ENCODE results near the gene TP53INP2. TPM values are rescaled to one million over a fixed set of nuclear protein-coding genes. Genes with fewer than 3 reads are reported as not detected.
A peak's percentile ranks its signal among the peaks of the same experiment; 100 is the strongest.

Gene TP53INP2
- total and polyA plus RNA-seq, 2 of the 13 experiments (the other 11 are each of a cell fraction or from before 2014, with no cell fraction given) = 5.2 to 18.8 TPM

DNA sequence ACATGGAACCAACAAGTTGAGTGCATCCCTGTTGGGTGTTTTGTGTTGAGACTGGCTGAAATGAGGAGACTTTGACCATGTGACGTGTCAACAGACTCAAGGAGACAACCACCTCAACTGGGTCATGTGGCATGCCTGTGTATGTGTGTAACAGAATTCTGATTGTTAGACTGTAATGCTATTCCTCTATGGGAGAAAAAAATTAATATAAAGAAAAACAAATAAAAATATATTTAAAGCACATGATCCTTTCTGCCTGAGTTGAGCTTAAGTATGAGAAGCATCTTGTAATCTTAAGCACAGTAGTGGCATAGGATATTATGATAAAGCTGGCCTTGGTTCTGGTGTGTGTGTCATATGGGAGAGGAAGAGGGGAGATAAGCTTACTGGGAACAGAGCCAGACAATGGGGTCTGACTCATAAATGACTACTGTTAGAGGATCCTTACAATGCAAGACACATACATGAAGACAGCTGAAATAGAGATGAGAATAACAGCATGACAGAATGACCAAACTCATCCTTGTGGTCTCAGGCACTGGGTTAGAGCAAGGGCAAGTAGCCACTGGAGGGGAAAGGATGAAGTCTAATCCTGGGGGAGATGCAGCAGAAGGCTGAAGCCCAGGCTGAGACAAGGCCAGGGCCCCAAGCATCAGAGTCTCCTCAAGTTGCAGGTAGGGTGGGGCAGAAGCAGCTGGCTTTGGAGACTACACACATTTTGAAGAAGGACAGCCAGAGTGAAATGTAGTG lies 9.2 kb downstream of the TP53INP2 start (continued):
- TF ChIP-seq, protein P1, sequence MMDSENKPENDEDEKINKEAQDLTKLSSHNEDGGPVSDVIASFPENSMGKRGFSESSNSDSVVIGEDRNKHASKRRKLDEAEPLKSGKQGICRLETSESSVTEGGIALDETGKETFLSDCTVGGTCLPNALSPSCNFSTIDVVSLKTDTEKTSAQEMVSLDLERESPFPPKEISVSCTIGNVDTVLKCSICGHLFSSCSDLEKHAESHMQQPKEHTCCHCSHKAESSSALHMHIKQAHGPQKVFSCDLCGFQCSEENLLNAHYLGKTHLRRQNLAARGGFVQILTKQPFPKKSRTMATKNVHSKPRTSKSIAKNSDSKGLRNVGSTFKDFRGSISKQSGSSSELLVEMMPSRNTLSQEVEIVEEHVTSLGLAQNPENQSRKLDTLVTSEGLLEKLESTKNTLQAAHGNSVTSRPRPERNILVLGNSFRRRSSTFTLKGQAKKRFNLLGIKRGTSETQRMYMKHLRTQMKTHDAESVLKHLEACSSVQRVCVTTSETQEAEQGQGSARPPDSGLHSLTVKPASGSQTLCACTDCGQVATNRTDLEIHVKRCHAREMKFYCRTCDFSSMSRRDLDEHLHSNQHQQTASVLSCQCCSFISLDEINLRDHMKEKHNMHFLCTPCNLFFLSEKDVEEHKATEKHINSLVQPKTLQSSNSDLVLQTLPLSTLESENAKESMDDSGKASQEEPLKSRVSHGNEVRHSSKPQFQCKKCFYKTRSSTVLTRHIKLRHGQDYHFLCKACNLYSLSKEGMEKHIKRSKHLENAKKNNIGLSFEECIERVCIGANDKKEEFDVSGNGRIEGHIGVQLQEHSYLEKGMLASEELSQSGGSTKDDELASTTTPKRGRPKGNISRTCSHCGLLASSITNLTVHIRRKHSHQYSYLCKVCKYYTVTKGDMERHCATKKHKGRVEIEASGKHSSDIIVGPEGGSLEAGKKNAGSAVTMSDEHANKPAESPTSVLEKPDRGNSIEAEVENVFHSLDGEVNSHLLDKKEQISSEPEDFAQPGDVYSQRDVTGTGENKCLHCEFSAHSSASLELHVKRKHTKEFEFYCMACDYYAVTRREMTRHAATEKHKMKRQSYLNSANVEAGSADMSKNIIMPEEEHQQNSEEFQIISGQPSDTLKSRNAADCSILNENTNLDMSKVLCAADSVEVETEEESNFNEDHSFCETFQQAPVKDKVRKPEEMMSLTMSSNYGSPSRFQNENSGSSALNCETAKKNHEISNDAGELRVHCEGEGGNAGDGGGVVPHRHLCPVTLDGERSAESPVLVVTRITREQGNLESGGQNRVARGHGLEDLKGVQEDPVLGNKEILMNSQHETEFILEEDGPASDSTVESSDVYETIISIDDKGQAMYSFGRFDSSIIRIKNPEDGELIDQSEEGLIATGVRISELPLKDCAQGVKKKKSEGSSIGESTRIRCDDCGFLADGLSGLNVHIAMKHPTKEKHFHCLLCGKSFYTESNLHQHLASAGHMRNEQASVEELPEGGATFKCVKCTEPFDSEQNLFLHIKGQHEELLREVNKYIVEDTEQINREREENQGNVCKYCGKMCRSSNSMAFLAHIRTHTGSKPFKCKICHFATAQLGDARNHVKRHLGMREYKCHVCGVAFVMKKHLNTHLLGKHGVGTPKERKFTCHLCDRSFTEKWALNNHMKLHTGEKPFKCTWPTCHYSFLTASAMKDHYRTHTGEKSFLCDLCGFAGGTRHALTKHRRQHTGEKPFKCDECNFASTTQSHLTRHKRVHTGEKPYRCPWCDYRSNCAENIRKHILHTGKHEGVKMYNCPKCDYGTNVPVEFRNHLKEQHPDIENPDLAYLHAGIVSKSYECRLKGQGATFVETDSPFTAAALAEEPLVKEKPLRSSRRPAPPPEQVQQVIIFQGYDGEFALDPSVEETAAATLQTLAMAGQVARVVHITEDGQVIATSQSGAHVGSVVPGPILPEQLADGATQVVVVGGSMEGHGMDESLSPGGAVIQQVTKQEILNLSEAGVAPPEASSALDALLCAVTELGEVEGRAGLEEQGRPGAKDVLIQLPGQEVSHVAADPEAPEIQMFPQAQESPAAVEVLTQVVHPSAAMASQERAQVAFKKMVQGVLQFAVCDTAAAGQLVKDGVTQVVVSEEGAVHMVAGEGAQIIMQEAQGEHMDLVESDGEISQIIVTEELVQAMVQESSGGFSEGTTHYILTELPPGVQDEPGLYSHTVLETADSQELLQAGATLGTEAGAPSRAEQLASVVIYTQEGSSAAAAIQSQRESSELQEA (CRISPR knock-in tag; IDR thresholded peaks at IDR 0.05; ENCODE audit: not compliant biosample characterization) = no peak
- TF ChIP-seq ARNT (IDR thresholded peaks at IDR 0.05) = no peak
- TF ChIP-seq ZNF616 (CRISPR knock-in tag; IDR thresholded peaks at IDR 0.05; ENCODE audit: low read depth) = no peak
- 0 out of 2 replicates have a peak, but pooled peaks have one; percentile 25 for TF ChIP-seq ZNF24 (IDR thresholded peaks at IDR 0.05)
- peak; percentile 36; the same call in 1 of the 2 replicates for TF ChIP-seq NFIC (IDR thresholded peaks at IDR 0.05; ENCODE audit: low read length)
- 0 out of 2 replicates have a peak, but pooled peaks have one; percentile 23 for TF ChIP-seq AHR (CRISPR knock-in tag; IDR thresholded peaks at IDR 0.05)
- TF ChIP-seq, protein P2, sequence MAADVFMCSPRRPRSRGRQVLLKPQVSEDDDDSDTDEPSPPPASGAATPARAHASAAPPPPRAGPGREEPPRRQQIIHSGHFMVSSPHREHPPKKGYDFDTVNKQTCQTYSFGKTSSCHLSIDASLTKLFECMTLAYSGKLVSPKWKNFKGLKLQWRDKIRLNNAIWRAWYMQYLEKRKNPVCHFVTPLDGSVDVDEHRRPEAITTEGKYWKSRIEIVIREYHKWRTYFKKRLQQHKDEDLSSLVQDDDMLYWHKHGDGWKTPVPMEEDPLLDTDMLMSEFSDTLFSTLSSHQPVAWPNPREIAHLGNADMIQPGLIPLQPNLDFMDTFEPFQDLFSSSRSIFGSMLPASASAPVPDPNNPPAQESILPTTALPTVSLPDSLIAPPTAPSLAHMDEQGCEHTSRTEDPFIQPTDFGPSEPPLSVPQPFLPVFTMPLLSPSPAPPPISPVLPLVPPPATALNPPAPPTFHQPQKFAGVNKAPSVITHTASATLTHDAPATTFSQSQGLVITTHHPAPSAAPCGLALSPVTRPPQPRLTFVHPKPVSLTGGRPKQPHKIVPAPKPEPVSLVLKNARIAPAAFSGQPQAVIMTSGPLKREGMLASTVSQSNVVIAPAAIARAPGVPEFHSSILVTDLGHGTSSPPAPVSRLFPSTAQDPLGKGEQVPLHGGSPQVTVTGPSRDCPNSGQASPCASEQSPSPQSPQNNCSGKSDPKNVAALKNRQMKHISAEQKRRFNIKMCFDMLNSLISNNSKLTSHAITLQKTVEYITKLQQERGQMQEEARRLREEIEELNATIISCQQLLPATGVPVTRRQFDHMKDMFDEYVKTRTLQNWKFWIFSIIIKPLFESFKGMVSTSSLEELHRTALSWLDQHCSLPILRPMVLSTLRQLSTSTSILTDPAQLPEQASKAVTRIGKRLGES (CRISPR knock-in tag; IDR thresholded peaks at IDR 0.05; ENCODE audit: borderline replicate concordance) = no peak
- TF ChIP-seq ZNF292 (CRISPR knock-in tag; IDR thresholded peaks at IDR 0.05; ENCODE audit: borderline replicate concordance, low read depth) = no peak
- no peak for TF ChIP-seq NCOA5 (CRISPR knock-in tag; IDR thresholded peaks at IDR 0.05)
- TF ChIP-seq, protein P3, sequence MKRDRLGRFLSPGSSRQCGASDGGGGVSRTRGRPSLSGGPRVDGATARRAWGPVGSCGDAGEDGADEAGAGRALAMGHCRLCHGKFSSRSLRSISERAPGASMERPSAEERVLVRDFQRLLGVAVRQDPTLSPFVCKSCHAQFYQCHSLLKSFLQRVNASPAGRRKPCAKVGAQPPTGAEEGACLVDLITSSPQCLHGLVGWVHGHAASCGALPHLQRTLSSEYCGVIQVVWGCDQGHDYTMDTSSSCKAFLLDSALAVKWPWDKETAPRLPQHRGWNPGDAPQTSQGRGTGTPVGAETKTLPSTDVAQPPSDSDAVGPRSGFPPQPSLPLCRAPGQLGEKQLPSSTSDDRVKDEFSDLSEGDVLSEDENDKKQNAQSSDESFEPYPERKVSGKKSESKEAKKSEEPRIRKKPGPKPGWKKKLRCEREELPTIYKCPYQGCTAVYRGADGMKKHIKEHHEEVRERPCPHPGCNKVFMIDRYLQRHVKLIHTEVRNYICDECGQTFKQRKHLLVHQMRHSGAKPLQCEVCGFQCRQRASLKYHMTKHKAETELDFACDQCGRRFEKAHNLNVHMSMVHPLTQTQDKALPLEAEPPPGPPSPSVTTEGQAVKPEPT (CRISPR knock-in tag; IDR thresholded peaks at IDR 0.05; ENCODE audit: low read depth) = 0 out of 2 replicates have a peak, but pooled peaks have one; percentile 49
- TF ChIP-seq, protein P4, sequence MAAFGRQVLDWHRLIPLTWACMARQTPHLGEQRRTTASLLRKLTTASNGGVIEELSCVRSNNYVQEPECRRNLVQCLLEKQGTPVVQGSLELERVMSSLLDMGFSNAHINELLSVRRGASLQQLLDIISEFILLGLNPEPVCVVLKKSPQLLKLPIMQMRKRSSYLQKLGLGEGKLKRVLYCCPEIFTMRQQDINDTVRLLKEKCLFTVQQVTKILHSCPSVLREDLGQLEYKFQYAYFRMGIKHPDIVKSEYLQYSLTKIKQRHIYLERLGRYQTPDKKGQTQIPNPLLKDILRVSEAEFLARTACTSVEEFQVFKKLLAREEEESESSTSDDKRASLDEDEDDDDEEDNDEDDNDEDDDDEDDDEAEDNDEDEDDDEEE (CRISPR knock-in tag; IDR thresholded peaks at IDR 0.05) = peak; percentile 37; the same call in 1 of the 2 replicates
- TF ChIP-seq YEATS2 (CRISPR knock-in tag; IDR thresholded peaks at IDR 0.05; ENCODE audit: borderline replicate concordance) = peak; percentile 14; the same call in 1 of the 2 replicates
